Activated naive CD4-positive, alpha-beta T cell (primary cell): Measurements from ENCODE around the gene DNM1.

Experiments
- DNase-seq, 4 experiments: peaks; one replicate each; lab custom pipeline; 2025; lab: John Stamatoyannopoulos, UW

DNM1 gene

GRCh38 chr9:128203024-128203706, at the start of gene DNM1:
Gene DNM1, plus strand, starts transcription at chr9:128203379. Its CDS starts 92 bp downstream, at chr9:128203471.
- DNase-seq, result peak; percentile 17 to 68 (median 34)

- DNase-seq, result no peak
Observed at GRCh38 chr9:128153947-128154695, 49.1 kb upstream of the DNM1 start.

- no peak for DNase-seq
Observed at GRCh38 chr9:128155736-128156500, 47.3 kb upstream of the DNM1 start.

- peak in 2 of 4 experiments; percentile 26 to 32 for DNase-seq
Observed at GRCh38 chr9:128159522-128159783, 43.7 kb upstream of the DNM1 start.

GRCh38 chr9:128159784-128160602, 43.2 kb upstream of the DNM1 start, which contains the start of gene BBLN:
Gene BBLN, plus strand, starts transcription at chr9:128160265. Its CDS starts 143 bp downstream, at chr9:128160408.
- DNase-seq, result peak; percentile 86 to 95 (median 90)

- peak in 1 of 4 experiments; percentile 38 for DNase-seq
Observed at GRCh38 chr9:128160603-128160987, 42.6 kb upstream of the DNM1 start.

GRCh38 chr9:128161215-128161902, 41.8 kb upstream of the DNM1 start:
- DNase-seq, result no peak

GRCh38 chr9:128162215-128163026, 40.8 kb upstream of the DNM1 start:
- DNase-seq, result no peak

- no peak for DNase-seq
Observed at GRCh38 chr9:128163027-128163515, 40.1 kb upstream of the DNM1 start.

- no peak for DNase-seq
Observed at GRCh38 chr9:128163523-128164306, 39.5 kb upstream of the DNM1 start.

- no peak for DNase-seq
Observed at GRCh38 chr9:128164307-128164885, 38.8 kb upstream of the DNM1 start.

GRCh38 chr9:128166169-128166568, 37.0 kb upstream of the DNM1 start:
- DNase-seq, result no peak

- no peak for DNase-seq
Observed at GRCh38 chr9:128167209-128167608, 36.0 kb upstream of the DNM1 start.

GRCh38 chr9:128168731-128169308, 34.4 kb upstream of the DNM1 start:
- no peak for DNase-seq

GRCh38 chr9:128169492-128169891, 33.7 kb upstream of the DNM1 start:
- DNase-seq, result no peak

- DNase-seq, result no peak
Observed at GRCh38 chr9:128169925-128170324, 33.3 kb upstream of the DNM1 start.

- DNase-seq, result no peak
Observed at GRCh38 chr9:128174062-128174461, 29.1 kb upstream of the DNM1 start.

- DNase-seq, result no peak
Observed at GRCh38 chr9:128175102-128175563, 28.0 kb upstream of the DNM1 start.

- no peak for DNase-seq
Observed at GRCh38 chr9:128175726-128176125, 27.5 kb upstream of the DNM1 start.
